CD4-positive, alpha-beta T cell treated with Interleukin-1 beta for 1 hour (primary cell): ENCODE measurements around the gene HYDIN.
"Not testable (repeated sequence)": the region's sequence is repeated elsewhere in the genome, so short reads cannot be mapped to it uniquely, and the experiment has no call there.

Experiments
- DNase-seq, 2 donors: peaks; one replicate each; pipeline ENCODE4 v3.0.0-alpha.2; 2020 to 2022

The HYDIN gene

DNA sequence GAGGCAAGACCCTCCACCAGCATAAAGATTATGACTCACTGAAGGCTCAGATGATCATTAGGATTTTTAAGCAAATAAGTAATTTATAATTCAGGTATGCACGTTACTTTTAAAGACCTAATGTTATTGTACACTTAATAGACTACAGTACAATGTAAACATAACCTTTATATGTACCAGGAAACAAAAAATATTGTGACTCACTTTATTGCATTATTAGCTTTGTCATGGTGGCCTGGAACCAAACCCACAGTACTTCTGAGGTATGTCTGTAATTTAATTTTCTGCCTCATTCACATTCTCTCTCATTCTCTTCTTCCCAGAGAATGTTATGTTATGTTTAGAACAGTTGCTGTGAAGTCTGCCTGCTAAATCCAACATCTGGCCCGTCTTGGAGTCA lies 407.8 kb downstream of the HYDIN start:
- DNase-seq, result not testable (repeated sequence)

GRCh38 chr16:70818088-70818487 lies 412.4 kb downstream of the HYDIN start:
- not testable (repeated sequence) for DNase-seq

DNA sequence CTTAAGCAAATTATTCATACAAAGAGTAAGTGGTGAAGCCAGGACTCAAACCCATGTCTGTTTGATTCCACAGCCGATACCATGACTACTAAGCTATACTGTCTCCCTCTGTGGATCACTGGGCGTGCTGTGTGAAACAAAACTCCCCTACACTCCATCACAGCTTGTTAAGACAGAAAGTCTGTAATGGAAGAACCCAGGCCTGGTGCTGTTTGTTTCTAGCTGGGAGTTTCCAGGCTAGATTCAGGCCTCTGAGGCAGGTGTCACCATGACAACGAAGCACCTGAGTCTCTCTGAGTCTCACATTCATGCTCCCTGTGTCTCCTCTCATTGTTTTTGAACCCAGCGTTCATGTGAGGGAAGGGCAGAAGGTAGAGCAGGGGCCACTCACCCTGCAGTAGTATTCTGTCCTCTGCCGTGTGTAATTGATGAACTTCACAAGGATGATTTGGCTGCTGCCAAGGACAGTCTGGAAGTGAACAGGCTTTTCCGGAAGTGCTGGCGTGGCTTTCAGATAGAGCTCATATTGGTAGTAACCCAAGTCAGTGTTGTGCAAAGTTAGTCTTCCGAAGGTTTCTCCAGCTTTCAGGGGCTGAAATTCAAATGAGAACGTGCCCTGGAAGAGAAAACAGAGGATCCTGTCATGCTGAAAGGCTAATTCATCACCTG lies 421.0 kb downstream of the HYDIN start:
- DNase-seq, result no peak

DNA sequence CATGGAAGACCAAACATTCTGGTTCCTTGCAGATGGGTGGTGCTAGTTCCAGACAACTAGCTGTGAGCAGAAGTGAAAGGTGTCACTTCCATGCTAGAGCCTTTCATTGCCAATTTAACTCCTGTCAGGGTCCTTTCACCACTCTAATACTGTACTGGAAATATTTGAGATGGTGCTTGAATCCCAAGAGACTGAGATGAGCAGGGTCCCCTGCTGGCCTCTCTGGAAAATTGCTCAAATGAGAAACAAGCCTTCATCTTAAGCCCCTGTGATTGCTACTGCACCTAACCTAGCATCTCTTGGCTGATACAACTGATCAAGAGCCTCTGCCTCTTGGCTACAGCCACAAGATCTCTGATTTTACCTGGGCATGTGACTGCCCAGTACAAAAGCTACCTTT lies 422.2 kb downstream of the HYDIN start:
- no peak for DNase-seq

- DNase-seq, result no peak
Observed at GRCh38 chr16:70805787-70806186, 424.7 kb downstream of the HYDIN start.

GRCh38 chr16:70805380-70805779 lies 425.1 kb downstream of the HYDIN start:
- no peak for DNase-seq

- DNase-seq, result no peak
Observed at GRCh38 chr16:70804734-70805169, 425.8 kb downstream of the HYDIN start.

GRCh38 chr16:70804153-70804733 lies 426.3 kb downstream of the HYDIN start:
- no peak for DNase-seq

GRCh38 chr16:70803319-70803718 lies 427.2 kb downstream of the HYDIN start:
- no peak for DNase-seq

- DNase-seq, result no peak
Observed at GRCh38 chr16:70801611-70802010, 428.9 kb downstream of the HYDIN start.

DNA sequence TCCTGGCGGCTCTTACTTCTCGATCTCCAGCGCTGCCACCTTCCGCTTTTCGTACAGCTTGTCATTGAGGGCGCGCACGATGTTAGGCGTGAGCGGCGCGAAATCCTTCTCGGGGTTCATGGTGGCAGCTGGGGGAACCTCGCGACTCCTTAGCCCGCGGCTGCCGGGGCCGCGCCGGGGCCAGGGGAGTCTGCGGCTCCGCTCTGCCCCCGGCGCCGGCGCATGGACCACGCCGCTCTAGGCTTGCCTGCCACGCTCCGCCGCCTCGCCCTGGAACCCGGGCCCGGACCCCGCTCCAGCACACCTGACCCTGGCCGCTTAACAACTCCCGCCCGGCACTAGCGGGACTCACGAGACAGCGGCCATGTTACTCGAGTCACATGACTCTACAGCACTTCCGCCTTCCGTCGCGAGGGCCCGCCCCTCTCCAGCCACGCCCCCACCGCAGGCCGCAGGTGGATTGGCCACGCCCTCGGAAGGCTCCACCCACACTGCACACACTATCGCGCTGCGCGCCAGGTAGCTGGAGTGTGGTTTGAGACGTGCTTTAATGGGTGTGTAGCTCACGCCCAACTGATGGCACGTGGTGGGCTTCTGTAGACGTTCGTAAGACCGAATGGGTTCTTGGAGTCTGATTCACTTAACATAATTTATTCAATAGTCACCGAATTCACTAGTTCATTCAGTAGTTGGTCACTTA lies 429.6 kb downstream of the HYDIN start, which contains the start of gene VAC14:
TSS of gene VAC14 (minus strand) at position 378 of the 700 bp plus-strand sequence. CDS start at position 120, 258 bp downstream.
- DNase-seq, result peak; percentile 95 to 97

DNA sequence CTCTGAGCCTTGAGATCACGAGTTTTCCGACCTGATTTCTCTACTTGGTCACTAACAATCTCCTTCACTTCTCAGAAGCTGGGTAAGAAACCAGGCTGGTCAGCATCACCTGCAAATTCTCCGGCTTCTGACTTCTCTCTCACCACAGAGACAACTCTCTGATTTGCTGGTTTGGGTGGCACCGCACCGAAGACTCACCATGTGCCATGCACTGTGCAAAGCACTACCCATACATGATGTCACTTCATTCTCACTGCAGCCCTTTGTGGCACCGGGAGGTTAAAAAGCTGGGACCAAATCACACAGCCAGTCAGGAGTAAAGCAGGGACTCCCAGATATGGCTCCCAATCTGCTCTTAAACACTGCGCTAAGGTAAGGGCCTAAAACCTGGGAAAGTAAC lies 430.2 kb downstream of the HYDIN start:
- DNase-seq, result no peak

DNA sequence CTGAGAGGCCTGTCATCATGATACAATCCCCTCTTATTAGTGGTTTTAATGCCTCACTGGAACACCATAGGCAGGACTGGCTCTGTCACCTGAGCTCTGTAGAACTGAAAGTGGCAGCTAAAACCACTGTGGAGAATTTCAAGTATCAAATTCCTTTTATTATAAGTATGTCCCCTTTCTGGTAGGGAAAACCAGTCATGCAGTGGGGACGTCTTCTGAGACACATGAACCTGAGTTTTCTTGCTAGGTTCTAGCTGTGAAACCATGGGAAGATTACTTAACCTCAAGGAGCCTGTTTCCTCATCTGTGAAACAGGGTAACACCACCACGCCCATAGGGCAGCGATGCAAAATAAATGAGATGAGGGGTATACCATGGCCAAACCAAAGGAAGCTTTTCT lies 434.2 kb downstream of the HYDIN start:
- DNase-seq, result no peak

- DNase-seq, result no peak
Observed at GRCh38 chr16:70795296-70795912, 435.1 kb downstream of the HYDIN start.

DNA sequence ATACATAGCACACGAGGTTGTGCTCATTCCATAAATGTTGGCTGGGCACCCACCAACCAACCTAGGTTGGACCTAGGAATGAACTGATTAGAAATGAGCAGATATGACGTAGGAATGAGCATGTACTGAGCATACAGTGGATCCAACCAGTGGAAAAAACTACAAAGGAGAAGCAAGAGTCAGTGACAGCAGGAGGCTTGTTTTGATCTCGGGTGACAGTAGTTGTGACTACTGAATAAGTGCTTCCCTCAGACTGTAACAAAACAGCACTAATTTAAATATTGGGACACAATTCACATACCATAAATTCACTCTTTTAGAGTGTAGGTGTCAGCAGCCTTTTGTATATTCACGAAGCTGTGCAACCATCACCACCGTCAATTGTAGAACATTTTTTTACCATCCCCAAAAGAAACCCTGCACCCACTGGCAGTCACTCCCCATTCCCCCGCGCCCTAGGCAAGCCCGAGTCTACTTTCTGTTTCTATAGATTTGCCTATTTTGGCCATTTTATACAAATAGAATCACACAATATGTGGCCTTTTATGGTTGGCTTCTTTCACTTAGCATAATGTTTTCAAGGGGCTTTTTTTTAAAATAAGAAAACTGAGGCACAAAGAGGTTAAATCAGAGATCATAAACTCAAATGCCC lies 436.5 kb downstream of the HYDIN start:
- no peak for DNase-seq

DNA sequence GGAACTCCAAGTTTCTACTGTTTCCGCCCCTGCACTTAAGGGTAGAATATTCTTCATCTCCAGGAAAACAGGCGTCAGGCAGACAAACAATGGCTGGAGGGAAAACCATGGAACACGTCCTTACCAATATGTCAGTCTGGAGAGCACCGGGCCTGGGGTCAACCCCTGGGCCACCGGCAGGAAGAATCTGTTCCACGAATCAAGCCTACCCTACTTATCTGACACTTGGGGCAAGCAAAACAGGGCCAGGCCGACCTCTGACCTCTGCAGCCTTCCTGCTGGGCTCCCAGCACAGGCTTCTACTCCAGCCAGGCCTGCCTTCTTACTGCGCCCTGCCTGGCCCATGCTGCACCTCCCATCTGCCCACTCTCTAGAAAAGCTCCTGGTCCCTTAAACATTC lies 439.7 kb downstream of the HYDIN start:
- no peak for DNase-seq

DNA sequence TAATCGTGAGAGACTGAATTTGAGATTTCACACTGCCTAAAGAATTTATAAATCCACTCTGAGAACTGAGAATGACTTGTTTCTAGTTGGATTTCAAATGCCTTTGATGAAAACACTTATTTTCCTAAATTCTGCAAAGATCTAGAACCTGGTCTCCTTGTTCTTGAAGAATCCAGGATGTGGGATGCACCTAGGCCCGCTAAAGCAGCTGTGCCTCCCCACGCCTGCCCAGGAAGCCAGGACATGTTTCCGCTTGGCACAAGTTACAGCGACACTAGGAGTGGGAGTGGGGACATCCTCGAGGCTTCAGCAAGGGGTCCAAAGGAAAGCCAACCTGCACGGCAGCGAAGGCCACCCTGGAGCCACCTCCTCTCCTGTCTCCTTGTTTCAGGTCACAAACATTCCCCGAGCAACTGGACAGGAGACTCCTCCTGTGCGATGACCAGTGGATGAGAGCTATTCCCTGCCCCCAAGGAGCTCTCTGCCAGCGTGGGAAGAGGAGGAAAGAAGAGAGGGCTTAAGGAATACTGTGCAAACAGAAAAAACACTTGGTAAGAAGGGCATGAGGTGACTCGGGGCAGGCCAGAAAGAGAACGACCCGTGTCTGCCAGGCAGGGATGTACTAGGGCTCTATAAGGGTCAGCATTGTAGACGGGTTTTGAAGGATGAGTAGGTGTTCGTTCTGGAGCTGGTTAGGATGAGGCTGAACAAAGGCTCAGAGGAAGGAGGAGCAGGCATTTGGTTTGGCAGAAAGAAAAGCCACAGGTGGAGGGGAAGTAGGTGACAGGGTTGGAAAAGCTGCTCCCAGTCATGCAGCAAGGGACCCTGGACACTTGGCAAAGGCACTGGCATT lies 440.7 kb downstream of the HYDIN start:
- DNase-seq, result no peak

GRCh38 chr16:70788668-70789594 lies 441.6 kb downstream of the HYDIN start:
- no peak for DNase-seq

GRCh38 chr16:70786020-70786755 lies 444.3 kb downstream of the HYDIN start:
- no peak for DNase-seq
